Measurements from ENCODE around the gene CD209.
"Not testable (repeated sequence)": the region's sequence is repeated elsewhere in the genome, so short reads cannot be mapped to it uniquely, and the experiment has no call there.

The CD209 gene

DNA sequence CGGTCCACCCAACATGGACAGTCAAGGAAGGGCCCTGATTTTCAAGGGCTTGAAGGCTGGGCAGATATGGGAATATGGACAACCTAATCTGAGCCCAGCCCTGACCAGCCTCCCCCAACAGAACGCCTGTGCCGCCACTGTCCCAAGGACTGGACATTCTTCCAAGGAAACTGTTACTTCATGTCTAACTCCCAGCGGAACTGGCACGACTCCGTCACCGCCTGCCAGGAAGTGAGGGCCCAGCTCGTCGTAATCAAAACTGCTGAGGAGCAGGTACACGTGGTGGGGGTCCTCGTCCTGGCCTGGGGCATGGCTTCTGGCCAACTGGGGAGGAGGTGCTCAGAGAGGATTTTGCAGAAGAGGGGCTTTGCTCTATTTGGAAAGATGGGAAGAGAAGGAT is 19.2 kb upstream of the CD209 start:
- DNase-seq: no peak
- TF ChIP-seq, protein P1, sequence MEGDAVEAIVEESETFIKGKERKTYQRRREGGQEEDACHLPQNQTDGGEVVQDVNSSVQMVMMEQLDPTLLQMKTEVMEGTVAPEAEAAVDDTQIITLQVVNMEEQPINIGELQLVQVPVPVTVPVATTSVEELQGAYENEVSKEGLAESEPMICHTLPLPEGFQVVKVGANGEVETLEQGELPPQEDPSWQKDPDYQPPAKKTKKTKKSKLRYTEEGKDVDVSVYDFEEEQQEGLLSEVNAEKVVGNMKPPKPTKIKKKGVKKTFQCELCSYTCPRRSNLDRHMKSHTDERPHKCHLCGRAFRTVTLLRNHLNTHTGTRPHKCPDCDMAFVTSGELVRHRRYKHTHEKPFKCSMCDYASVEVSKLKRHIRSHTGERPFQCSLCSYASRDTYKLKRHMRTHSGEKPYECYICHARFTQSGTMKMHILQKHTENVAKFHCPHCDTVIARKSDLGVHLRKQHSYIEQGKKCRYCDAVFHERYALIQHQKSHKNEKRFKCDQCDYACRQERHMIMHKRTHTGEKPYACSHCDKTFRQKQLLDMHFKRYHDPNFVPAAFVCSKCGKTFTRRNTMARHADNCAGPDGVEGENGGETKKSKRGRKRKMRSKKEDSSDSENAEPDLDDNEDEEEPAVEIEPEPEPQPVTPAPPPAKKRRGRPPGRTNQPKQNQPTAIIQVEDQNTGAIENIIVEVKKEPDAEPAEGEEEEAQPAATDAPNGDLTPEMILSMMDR (IDR thresholded peaks at IDR 0.05; ENCODE audit: low read depth, low read length, missing control alignments): no peak
- Histone ChIP-seq H3K27ac (no peak overlapping the region), H3K4me3 (ENCODE audit: low read depth, low read length) (no peak overlapping the region), H3K36me3 (replicated peaks) (no peaks in the 10 kb centered on the region), H3K27me3 (replicated peaks) (no peaks in the 10 kb centered on the region)
- in situ Hi-C loops (cut with HindIII; ENCODE audit: low pct_ligation_motif_present, low sequenced_read_pairs): no loop called here

- H3K4me3 ChIP-seq (ENCODE audit: low read depth, low read length); in situ Hi-C loops (cut with HindIII; ENCODE audit: low pct_ligation_motif_present, low sequenced_read_pairs): not testable (repeated sequence)
These were observed 17.7 kb upstream of the CD209 start for GRCh38 chr19:7765043-7765442.

GRCh38 chr19:7764157-7764556 is 16.8 kb upstream of the CD209 start:
- DNase-seq; H3K27ac ChIP-seq; in situ Hi-C loops (cut with HindIII; ENCODE audit: low pct_ligation_motif_present, low sequenced_read_pairs); H3K4me3 ChIP-seq (ENCODE audit: low read depth, low read length); H3K36me3 ChIP-seq (replicated peaks); H3K27me3 ChIP-seq (replicated peaks): not testable (repeated sequence)

More at GRCh38 chr19:7765043-7765442, 17.7 kb upstream of the CD209 start:
- not testable (repeated sequence) for DNase-seq; H3K27me3 ChIP-seq (replicated peaks); H3K27ac ChIP-seq; H3K36me3 ChIP-seq (replicated peaks)

DNA sequence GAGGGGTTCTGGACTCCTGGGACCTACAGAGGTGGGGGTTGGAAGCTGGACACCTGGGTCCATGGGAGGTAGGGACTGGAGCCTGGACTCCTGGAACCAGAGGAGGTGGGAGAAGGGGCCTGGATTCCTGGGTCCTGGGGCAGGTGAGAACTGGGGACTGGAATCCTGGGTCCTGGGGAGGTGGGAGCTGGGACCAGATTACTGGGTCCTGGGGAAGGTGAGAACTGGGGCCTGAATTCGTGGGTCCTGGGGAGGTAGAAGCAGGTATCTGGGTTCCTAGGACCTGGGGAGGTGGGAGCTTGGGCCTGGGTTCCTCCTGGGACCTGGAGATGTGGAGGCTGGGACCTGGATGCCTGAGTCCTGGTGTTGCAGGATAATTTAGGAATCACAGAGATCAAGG is 16.4 kb upstream of the CD209 start:
- Histone ChIP-seq H3K27me3 (replicated peaks) (no peaks in the 10 kb centered on the region), H3K27ac (no peak overlapping the region), H3K36me3 (replicated peaks) (no peaks in the 10 kb centered on the region), H3K4me3 (ENCODE audit: low read depth, low read length) (no peak overlapping the region)
- in situ Hi-C loops (cut with HindIII; ENCODE audit: low pct_ligation_motif_present, low sequenced_read_pairs): no loop called here
- TF ChIP-seq, protein P1 (IDR thresholded peaks at IDR 0.05; ENCODE audit: low read depth, low read length, missing control alignments): no peak
- no peak for DNase-seq

DNA sequence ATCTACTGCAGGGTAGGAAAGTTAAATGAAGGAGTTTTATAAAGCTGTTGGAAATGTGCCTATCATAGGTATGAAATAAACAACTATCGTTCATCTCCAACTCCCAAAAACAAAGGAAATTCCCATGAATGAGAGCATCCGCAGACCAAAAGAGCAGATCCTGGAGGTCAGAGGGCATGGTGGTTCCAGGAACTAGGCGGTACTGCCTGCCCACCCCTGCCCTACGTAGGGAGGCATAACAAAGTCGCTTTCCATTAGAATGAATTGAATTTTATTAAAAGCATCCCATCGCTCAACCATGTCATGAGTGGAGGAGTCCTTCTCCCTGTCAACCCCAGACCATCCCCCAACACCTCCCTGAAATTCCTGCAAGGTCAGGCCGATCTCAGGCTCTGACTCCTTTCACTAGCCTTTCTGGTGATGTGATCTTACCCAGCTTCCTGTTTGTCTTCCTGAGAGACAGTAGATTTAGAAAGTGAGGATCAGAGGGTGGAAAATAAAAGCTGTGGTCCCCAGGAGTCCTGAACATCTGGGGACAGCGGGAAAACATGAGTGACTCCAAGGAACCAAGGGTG is 15.5 kb upstream of the CD209 start, which contains the start of gene CLEC4M:
Gene CLEC4M, plus strand, starts transcription at position 525 of the 575 bp plus-strand sequence. Its CDS starts 24 bp downstream, at position 549.
- Histone ChIP-seq H3K4me3 (ENCODE audit: low read depth, low read length) (no peak within 1 kb of the TSS), H3K36me3 (replicated peaks) (no peaks in the 10 kb centered on the region), H3K27ac (no peak within 1 kb of the TSS), H3K27me3 (replicated peaks) (no peaks in the 10 kb centered on the region)
- no peak for DNase-seq
- TF ChIP-seq, protein P1 (IDR thresholded peaks at IDR 0.05; ENCODE audit: low read depth, low read length, missing control alignments): no peak
- in situ Hi-C loops (cut with HindIII; ENCODE audit: low pct_ligation_motif_present, low sequenced_read_pairs): no loop called here

DNA sequence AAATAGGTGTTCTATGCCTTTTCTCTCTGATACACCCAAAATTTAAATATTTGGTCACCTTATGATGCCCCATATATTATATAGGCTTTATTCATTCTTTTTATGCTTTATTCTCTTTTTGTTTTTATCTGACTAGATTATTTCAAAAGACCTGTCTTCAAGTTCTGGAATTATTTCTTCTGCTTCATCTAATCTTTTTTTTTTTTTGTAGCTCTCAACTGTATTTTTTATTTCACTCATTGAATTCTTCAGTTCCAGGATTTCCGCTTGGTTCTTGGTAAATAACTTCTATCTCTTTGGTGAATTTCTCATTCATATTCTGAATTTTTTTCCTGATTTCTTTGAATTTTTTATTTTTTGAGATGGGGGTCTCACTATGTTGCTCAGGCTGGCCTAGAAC is 11.8 kb upstream of the CD209 start:
- TF ChIP-seq, protein P1 (IDR thresholded peaks at IDR 0.05; ENCODE audit: low read depth, low read length, missing control alignments): no peak
- Histone ChIP-seq H3K27ac (no peak overlapping the region), H3K4me3 (ENCODE audit: low read depth, low read length) (no peak overlapping the region), H3K36me3 (replicated peaks) (no peaks in the 10 kb centered on the region), H3K27me3 (replicated peaks) (no peaks in the 10 kb centered on the region)
- in situ Hi-C loops (cut with HindIII; ENCODE audit: low pct_ligation_motif_present, low sequenced_read_pairs): no loop called here
- no peak for DNase-seq

GRCh38 chr19:7757358-7757757 is 10.0 kb upstream of the CD209 start:
- in situ Hi-C loops (cut with HindIII; ENCODE audit: low pct_ligation_motif_present, low sequenced_read_pairs): no loop called here
- no peak overlapping the region for H3K27ac ChIP-seq
- H3K4me3 ChIP-seq (ENCODE audit: low read depth, low read length): no peak overlapping the region
- H3K36me3 ChIP-seq (replicated peaks): no peaks in the 10 kb centered on the region
- no peak for DNase-seq
- H3K27me3 ChIP-seq (replicated peaks): no peaks in the 10 kb centered on the region
- TF ChIP-seq, protein P1 (IDR thresholded peaks at IDR 0.05; ENCODE audit: low read depth, low read length, missing control alignments): no peak
